GM19099 (cell line): Measurements from ENCODE around the gene COPZ2.

Source experiments
- POLR2A ChIP-seq: IDR thresholded peaks from 3 replicates; pipeline ENCODE4 v1.6.1; 2011; ENCODE audit warnings: low read depth; ENCODE audit not compliant: insufficient read length; ENCODE audit errors: extremely low read depth

Gene COPZ2

GRCh38 chr17:48057626-48058025 is 20.0 kb upstream of the COPZ2 start:
- TF ChIP-seq POLR2A = no peak

- TF ChIP-seq POLR2A = no peak
Observed at GRCh38 chr17:48056879-48057278, 19.3 kb upstream of the COPZ2 start.

GRCh38 chr17:48056246-48056745 is 18.7 kb upstream of the COPZ2 start:
- TF ChIP-seq POLR2A = no peak

- peak; percentile 54 for TF ChIP-seq POLR2A
Observed at GRCh38 chr17:48055531-48056245, 18.1 kb upstream of the COPZ2 start.

GRCh38 chr17:48054238-48055185 is 16.9 kb upstream of the COPZ2 start:
- no peak for TF ChIP-seq POLR2A

GRCh38 chr17:48053758-48054237 is 16.2 kb upstream of the COPZ2 start:
- TF ChIP-seq POLR2A = no peak

GRCh38 chr17:48052956-48053757 is 15.6 kb upstream of the COPZ2 start:
- no peak for TF ChIP-seq POLR2A

GRCh38 chr17:48051706-48052486 is 14.3 kb upstream of the COPZ2 start:
- no peak for TF ChIP-seq POLR2A

GRCh38 chr17:48051283-48051682 is 13.7 kb upstream of the COPZ2 start:
- TF ChIP-seq POLR2A = no peak

GRCh38 chr17:48048384-48049126 is 11.0 kb upstream of the COPZ2 start:
- TF ChIP-seq POLR2A = peak; percentile 84

GRCh38 chr17:48047741-48048383 is 10.3 kb upstream of the COPZ2 start, which contains the start of gene NFE2L1:
NFE2L1 (plus strand) TSS chr17:48048359; CDS start chr17:48051119, 2,760 bp downstream.
- TF ChIP-seq POLR2A = peak; percentile 93

- no peak for TF ChIP-seq POLR2A
Observed at GRCh38 chr17:48047113-48047740, 9.6 kb upstream of the COPZ2 start.

- TF ChIP-seq POLR2A = no peak
Observed at GRCh38 chr17:48046296-48046695, 8.7 kb upstream of the COPZ2 start.
